NCI-H1930 (cell line): ENCODE measurements around the gene KRTCAP2.
"Not testable (repeated sequence)": the region's sequence is repeated elsewhere in the genome, so short reads cannot be mapped to it uniquely, and the experiment has no call there.

Experiments
- DNase-seq, 2 experiments: peaks; one replicate each; lab custom pipeline; 2025; lab: John Stamatoyannopoulos, UW

The KRTCAP2 gene

DNA sequence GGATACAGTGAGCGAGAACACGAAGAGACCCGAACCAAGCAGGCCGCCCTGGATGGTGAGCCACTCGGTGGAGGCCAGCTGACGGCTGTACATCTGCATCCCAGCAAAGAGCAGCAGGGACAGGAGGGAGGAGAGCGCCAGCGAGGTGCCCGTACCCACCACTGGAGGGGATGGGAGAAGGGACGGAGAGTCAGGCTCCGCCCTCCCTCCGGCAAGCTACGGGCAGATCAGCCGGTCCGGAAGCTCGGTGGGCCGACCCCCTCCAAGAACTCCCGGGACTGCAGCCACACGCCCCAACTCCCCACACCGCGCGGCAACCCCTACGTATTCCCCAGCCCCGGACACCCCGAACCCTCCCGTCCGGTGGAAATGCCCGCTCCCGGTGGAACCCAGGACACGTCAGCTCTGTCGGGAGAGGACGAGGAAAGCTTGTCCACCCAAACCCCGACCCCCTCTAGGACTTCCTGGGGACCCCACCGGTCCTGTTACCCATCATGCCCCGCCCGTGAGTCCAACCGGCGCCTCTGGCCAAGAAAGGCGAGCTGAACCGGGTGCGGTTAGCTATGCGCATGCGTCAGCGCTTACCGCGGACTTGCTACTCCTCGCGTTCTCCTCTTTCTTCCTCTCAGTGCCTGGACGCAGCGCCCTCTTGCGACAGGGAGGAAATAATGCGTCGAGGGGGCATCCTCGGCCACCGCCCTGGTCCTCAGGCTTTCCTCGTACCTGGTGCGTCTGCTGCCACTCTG, at the start of gene KRTCAP2:
KRTCAP2 (minus strand) TSS at position 573 of the 746 bp plus-strand sequence; CDS start at position 493, 80 bp downstream.
- DNase-seq = peak; percentile 94 to 95

DNA sequence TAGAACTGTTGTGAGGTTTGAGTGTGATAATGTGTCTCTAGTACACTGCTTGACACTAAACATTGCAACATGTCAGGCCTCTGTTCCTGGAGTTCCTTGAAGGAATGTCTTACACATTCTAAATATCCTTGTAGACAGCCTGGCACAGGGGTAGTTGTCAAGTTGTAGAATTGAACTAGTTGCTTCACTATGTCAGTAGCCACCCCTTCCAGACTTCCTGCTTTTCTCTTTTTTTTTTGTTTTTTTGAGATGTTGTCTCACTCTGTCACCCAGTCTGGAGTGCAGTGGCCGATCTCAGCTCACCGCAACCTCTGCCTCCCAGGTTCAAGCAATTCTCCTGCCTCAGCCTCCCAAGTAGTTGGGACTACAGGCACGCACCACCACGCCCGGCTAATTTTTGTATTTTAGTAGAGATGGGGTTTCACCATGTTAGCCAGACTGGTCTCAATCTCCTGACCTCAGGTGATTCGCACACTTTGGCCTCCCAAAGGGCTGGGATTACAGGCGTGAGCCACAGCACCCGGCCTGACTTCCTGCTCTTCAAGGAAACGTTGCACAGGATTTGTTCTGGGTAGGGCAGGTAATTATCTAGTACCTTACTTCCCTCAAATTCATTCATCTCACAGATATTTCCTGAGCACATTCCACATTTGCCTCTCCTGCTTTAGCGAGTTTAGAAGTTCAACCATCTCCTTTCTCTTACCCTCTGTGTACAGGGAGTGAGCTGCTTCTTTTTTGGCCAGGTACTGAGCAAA, 47.3 kb upstream of the KRTCAP2 start:
- DNase-seq = not testable (repeated sequence)

DNA sequence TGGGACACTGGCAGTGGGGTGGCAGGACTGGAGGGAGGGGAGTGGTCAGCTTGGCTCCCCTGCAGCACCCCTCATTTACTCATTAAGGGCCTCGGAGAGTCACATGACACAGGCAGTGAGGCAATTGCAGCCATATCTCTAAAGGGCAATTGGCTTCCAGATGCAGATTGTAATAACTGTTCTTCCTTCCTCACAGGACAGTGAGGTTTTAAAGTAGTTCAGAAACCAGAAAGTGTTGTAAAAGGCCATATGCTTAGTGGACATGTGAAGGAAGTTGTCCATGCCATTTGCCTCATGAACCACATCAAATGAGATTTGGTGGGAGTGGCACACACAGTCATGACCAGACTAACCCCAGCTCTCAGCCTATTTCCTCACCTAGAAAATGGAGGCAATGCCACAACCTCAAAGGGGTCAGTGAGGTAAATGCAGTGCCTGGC, 46.5 kb upstream of the KRTCAP2 start:
- DNase-seq = peak in 1 of 2 experiments; percentile 42

- peak; percentile 62 to 77 for DNase-seq
These were observed 45.9 kb upstream of the KRTCAP2 start for GRCh38 chr1:155218854-155219591.

- DNase-seq = not testable (repeated sequence)
These were observed 41.6 kb upstream of the KRTCAP2 start for GRCh38 chr1:155214702-155215101.

DNA sequence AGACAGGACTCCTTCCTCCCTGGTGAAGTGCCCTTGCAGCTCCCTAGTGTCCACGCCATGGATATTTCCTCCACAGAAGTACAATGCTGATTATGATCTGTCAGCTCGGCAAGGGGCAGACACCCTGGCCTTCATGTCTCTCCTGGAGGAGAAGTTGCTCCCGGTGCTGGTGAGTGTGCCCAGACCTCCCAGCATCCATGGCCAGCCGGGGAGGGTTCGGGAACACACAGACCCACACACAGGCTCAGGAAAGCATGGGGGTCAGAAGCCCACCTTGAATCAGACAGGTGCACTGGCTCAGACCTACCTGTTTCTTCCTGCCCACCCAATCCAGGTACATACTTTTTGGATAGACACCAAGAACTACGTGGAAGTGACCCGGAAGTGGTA, 38.9 kb upstream of the KRTCAP2 start:
- DNase-seq = not testable (repeated sequence)

DNA sequence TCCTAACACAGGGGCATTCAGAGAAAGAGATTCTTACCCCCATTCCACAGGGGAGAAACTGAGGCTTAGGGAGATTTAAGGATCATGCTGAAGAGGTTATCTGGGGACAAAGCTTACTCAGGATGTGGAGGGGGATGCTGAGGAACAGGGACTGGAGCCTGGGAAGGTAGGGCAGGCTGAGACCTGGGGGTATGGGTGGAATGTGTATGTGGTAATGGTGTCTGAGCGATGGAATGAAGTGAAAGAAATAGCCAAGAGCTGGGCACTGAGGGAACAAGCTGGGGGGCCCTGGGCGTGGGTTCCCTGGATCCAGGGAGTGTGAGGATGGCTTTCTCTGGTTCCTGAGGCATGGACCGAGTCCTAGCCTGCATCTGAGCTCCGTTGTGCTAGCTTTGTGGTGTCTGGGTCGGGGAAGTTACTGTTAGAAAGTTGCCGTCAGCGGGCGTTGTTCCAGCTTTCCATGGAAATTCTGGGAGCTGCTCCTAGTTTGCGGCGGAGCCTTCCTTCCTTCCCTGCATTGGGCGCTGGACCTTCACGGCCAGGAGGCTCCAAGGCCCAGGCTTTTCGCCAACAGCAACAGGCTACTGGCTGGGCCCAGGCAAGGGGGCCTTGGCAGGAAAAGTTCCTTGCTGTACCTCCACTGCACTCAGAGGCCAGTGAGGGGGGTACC, 38.4 kb upstream of the KRTCAP2 start:
- not testable (repeated sequence) for DNase-seq

DNA sequence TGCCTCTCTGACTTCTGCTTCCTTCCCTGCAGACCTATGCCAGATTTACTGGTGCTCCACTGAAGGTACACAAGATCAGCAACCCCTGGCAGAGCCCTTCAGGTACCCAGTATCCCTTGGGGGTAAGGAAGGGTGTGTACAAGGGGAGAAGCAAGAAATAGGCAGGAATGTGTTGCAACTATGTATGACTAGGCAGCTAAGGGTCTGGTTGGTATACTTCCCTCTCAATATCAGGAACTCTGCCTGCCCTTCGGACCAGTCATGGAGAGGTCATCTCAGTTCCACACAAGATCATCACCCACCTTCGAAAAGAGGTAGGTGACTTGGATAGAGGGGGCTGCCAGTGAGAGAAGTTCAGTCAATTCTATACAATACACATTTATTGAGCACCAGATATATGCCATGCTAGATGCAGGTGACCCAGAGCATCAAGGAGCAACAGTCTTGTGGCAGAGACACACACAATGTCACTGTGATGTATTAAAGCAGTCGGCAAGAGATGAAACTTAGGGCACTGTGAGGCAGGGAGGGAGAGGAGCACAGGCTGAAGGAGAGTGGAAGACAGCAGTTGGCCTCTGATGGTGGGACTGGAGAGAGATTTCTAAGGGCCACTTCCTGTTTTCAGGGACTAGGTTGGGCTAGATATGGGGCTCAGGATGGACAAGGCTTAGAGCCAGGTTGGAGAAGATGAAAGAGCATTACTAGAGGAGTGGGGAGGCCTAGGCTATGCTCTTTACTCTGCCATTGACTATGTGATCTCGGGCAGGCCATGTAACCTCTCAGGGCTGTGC, 37.4 kb upstream of the KRTCAP2 start:
- DNase-seq = no peak

DNA sequence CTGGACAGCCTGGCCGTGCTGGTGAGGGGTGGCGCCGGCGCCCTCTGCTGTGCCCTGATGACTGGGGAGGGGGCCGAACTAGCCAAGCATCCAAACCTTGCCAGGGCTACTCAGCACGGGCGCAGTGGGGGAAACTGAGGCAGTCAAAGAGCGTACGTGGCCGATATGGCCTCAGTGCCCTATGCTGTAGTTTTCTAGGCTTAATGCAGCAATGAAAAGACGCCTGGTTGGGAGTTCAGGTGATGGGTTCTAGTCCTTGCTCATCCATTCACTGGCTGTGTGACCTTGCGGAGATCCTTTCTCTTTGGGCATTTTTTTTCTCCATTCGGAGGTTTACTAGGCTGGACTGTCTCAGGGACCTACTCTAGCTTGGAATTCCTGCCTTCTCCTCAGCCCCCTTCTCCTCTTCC, 36.2 kb upstream of the KRTCAP2 start:
- DNase-seq = no peak

- peak; percentile 78 to 82 for DNase-seq
These were observed 35.6 kb upstream of the KRTCAP2 start, which contains the start of gene MTX1 for GRCh38 chr1:155208541-155209311. Gene MTX1 (plus strand): TSS chr1:155208695. CDS start chr1:155208805, 110 bp downstream.

DNA sequence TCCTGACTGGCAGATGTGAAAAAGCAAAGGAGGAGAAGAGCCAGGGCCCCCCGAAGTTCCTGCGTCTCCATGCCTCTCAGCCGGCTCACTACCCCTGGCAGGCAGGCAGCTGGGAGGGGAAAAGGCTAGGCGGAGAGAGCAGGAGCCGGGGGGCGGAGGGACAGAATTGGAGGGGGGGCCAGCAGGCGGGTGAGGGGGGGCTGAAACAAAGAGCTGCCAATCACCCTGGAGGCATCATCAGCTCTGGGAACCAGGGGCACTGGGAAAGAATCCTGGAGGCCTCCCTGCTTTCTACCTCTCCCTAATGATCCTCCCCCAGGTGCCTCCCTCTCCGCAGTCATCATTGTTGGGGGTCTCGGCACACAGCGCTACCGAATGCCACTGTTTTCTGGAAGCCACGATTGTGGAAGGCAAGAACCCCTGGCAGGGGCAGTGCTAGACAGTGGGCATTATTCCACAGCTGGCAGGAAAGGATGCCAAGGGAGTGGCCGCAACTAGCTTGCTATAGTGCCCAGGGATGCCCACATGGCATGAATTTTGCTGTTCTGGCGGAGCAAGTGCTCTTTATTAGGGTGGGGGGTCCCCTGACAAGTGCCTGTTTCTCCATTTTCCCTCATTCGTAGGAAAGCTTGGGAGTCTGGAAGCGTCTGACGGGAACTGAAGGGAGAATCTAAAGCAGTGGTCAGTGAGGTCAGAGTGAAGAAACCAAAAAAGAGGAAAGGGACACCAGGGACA, 34.9 kb upstream of the KRTCAP2 start, which contains the start of gene THBS3:
THBS3 (minus strand) TSS at position 92 of the 735 bp plus-strand sequence; CDS start at position 71, 21 bp downstream.
- DNase-seq = no peak

GRCh38 chr1:155206891-155207805, 34.0 kb upstream of the KRTCAP2 start:
- peak; percentile 64 to 70 for DNase-seq

- DNase-seq = no peak
These were observed 33.0 kb upstream of the KRTCAP2 start for GRCh38 chr1:155205969-155206593.

DNA sequence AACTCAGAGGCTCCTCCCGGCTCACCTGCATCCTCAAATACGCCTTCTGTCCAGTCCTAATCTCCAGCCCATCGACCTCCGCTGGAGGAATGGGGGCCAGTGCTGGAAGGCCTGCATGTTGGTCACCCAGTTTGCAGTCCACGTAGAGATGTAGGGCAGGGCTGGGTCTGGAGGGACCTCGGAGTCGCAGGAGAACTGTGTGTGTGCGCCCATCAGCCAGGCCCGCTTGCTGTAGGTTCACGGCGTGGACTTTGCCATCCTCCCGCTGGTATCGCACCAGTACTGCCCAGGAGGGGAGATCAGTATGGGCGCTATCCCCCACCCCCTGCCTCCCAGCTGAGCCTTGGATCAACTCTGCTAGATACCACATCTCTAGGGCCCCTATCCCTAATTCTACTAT, 31.9 kb upstream of the KRTCAP2 start:
- no peak for DNase-seq

DNA sequence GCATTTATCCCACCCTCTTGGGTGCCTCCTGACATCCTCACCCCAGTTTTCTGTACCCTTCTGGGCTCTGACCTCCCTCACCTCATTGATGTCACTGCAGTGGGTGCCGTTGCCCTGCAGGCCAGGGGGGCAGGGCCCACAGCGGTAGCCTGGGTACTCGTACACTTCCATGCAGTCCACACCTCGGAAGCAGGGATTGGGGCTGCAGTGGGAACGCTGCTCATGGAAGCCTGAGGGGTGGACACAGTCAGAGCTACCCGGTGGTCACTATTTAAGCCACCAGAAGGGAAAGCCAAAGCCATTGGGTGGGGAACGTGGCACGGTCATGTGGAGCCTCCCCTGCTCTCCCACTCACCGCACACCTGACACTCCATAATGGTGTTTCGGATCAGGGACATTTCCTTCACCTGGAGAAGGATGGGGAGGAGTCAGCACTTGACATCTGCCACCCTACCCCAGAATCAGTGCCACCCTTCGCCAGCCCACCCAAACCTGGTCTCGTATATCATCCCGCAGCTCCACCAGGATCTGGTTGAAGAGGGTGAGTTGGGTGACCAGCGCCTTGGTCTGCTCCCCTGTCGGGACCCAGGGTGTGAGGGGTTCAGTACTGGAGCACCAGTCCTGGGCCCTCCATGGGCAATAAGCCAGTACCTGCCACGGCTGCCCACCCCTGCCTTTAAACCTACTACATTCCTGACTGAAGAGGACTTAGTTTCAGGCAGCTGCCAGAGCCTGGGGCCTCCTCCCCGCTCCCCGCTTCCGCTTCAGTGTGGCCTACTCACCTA, 29.8 kb upstream of the KRTCAP2 start:
- DNase-seq = no peak

DNA sequence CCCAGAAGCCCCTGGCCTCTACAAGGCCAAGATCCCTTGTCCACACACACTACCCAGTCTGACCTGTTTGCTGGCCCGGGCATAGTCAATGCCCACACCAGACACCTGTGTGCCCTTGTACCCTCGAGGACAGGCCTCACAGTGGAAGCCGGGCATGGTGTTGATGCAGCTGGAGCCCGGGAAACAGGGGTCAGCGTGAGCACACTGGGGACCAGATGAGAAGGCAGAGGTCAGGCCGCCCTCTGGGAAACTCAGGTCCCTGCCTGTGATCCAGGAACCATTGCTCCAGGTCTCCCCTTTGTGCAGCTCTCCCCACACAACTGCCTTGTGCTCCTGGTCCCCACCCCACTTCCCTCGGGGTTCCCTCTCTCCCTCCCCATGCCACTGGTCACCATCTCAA, 29.1 kb upstream of the KRTCAP2 start:
- DNase-seq = no peak

DNA sequence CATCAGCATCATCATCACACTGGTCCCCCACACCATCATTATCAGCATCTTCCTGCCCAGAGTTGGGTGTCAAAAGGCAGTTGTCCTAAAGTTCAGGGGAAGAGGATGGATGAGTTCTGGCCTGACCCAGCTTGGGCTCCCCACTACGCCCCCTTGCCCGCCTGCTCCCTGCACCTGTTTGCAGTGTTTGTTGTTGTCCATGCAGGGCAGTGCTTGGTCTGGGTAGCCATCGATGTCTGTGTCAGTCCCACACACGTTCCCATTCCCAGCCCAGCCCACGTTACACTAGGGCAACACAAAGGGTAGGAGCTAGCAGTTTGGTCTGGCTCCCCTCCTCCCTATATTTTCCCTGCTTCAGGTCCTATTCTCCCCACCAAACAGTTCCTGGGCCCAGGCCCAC, 27.8 kb upstream of the KRTCAP2 start:
- no peak for DNase-seq
